Dermis microvascular lymphatic vessel endothelial cell (primary cell): ENCODE measurements around the gene NCF4. TPM values are rescaled to one million over a fixed set of nuclear protein-coding genes. Genes with fewer than 3 reads are reported as not detected.

Experiments used
- DNase-seq, 2 donors: peaks; one replicate each; pipeline versions ENCODE4 v3.0.0 to v3.0.0-alpha.2; 2010; ENCODE audit warnings: low read depth in 2 of 2
- total RNA-seq: library from RNA; depleted of rRNA; stranded (reverse); fragments of >200 nt; gene quantifications from 2 replicates; pipeline ENCODE4 v1.2.1, GENCODE V29; 2014

Gene NCF4
- total RNA-seq, 1 donor from 2014 or later: not detected

DNA sequence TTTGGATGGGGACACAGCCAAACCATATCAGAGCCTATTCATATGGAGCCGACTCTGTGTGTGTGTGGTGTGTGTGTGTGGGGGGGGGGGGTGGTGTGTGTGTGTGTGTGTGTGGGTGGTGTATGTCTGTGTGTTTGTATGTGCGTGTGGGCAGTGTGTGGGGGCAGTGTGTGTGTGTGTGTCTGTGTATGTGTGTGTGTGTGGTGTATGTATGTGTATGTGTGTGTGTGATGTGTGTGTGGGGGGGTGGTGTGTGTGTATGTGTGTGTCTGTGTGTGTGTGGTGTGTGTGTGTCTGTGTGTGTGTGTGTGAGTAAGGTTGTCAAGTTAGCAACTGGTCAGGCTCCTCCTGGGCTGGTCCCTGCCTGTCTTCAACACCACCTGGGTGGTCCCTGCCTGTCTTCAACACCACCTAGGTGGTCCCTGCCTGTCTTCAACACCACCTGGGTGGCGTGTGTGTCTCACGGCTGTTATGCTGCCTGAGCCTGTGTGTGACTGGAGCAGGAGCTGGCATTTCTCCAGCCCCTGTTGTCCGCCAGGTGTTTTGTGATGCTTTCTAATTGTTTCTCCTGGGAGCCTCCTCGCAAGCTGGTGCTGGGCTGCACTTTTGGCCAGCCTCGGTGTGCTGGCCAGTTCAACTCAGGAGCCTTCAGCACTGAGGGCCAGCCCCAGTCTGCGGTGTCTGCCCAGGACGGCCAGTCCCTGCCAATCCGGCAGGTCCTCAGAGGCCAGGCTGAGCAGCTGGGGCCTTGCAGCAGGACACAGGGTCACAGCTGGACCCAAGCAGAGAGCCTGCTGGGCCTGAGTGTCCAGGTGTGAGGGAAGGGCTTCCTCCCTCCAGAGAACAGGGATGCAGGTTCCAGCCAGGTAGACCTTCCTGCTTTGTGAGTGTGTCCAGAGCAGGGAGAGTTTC, 22.4 kb upstream of the NCF4 start:
- DNase-seq: no peak

- no peak for DNase-seq
These were observed 21.3 kb upstream of the NCF4 start for GRCh38 chr22:36839356-36840073.

DNA sequence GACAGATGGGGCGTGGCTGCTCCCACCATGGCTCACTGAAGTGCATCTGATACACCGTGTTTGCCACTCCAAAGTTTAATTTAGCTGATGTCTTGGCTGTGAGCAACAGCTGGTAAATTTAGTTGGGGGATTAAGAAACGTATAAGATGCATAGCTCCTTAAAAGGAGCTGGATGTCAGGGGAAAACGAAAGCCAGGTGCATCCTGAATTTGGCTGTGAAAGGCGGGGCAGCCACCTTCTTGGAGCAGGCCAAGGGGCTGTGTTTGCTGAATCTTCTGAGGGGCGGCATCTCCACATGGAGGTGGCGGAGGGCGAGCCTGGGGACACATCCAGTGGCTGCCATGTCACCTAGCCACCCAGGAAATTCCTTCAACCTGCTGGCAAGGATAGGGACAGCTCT, 20.7 kb upstream of the NCF4 start:
- DNase-seq: no peak

- DNase-seq: no peak
These were observed 14.5 kb upstream of the NCF4 start for GRCh38 chr22:36846271-36846670.

DNA sequence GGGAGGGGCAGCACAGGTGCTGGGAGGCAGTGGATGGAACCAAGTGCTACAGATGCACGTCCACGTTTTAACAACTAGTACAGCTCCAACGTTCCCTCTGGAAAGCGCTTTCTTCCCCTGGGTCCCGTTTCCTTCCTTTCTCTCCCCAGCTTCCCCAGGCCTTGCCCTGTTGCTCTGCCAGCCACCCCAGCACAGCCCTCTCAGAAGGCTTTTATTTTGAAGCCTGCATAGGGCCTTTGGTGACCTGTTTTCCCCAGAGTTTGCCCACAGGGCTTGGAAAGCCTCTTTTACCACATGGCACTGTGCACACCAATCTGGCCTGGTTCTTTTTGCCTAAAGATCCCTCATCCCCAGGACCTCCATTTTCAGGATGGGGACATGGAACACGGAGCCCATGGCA, 13.9 kb upstream of the NCF4 start:
- DNase-seq: no peak

- no peak for DNase-seq
These were observed 10.8 kb upstream of the NCF4 start for GRCh38 chr22:36850056-36850455.

- DNase-seq: no peak
These were observed 10.1 kb upstream of the NCF4 start for GRCh38 chr22:36850682-36851081.

DNA sequence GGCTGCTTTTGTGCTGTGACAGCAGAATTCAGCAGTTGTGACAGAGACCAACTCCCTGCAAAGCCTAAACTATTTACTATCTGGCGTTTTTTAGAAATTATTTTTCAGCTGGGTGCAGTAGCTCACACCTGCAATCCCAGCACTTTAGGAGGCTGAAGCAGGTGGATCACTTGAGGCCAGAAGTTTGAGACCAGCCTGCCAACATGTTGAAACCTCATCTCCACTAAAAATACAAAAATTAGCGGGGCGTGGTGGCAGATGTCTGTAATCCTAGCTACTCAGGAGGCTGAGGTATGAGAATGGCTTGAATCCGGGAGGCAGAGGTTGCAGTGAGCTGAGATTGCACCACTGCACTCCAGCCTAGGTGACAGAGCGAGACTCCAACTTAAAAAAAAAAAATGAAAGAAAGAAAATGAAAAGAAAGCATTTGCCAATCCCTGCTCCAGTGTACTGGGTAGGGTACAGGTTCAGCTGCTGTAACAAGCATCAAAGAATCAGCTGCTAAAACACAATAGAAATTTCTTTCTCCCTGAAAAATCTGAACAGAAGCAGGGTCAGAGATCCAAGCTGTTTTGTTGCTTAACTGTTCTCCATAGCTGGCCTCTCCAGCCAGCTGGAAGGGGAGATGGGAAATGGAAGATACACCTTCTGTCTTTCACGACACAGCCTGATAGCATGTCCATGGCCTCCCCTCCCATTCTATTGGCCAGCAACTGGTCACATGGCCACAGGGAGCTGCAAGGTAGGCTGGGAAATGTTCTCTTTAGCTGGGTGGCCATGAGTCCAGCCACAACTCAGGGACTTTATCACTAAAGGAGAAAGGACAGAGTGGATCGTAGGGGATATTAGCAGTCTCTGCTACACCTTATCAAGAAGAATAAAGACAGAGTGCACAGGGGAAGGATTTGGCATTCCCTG, 8.5 kb upstream of the NCF4 start:
- DNase-seq: no peak

DNA sequence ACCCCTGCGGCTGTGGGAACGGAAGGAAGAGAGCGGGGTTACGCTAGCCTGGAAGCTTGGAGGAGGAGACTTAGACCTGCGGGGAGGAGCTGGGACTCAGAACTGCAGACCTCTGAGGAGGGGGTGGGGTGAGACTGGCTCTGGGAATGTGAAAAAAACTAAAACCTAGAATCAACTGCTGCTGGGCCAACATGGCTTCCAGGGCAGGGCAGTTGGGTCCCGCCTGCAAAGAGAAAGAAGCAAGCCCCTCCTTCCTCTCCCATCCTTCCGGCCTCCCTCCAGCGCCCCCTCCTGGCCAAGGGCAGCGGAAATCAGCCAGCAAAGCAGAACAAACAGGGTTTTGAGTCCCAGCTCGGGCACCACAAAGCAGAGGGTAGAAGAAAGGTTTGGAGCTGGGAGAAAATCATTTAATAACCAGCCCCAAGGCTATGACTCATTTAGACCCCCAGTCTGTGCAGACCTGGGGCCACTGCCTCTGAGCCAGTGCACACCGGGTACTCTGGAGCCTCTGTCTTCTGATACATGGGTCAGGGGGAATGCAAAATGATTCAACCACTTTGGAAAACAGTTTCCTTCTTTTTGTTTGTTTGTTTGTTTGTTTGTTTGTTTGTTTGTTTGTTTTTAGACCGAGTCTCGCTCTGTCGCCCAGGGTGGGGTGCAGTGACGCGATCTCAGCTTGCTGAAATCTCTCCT, 7.3 kb upstream of the NCF4 start:
- DNase-seq: peak in 1 of 2 donors; percentile 53

DNA sequence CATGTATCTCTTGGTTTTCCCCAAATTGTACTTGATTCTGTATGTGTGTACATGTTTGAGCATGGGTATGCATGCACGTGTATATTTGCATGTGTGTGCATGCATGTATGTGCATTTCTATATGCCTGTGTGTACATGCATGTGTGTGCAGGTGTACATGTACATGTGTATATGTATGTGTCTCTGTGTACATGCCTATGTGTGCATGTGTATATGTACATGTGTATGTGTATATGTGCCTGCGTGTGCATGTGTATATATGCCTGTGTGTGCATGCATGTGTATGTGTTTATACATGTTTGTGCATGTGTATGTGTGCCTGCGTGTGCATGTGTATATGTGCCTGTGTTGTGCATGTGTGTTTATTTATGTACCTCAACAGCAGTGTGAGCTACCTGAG, 5.3 kb upstream of the NCF4 start:
- no peak for DNase-seq

DNA sequence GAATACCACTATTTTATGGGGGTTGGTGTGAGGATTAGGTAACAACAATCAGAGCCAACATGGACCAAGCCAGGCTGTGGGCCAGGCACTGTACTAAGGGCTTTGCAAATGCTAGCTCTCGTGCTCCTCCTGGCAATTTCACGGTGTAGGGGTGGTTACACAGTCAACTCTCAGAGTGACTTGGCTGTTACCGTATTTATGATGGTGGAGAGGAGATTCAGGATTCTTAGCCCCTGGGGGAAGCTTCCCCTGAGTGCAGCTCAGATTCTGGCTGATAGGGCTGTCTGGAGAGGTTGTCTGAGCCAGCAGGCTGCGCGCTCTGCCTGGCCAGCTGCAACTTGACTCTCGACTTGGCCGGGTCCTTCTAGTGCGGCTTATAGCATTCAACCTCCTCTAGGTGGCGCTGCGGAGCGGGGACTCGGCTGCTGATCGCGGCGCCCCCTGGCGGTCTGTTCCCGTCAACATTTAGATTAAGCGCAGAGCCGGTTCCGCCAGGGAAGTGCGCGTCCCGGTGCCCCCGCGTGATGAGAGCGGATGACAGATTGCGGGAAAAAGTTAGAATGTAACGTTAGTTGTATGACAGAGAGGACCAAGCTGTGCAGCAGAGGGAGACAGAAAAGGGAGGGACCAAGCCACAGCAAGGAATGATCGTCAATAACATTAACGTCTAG, 4.5 kb upstream of the NCF4 start:
- peak; percentile 56 to 77 for DNase-seq

DNA sequence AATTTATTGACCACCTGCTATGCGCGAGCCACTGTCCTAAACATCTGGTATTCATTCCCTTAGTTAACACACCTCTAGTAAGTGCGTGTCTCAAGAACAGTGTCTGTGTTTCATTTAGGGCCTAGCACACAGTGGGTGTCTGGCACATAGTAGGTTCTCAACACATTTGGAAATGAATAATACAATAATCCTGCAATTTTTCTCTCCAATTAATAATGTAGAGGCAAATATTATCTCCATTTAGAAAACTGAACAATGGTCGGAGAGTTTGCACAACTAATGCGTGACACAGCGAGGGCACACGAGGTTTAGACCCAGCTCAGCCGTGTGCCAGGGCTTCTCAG, 4.0 kb upstream of the NCF4 start:
- DNase-seq: no peak

DNA sequence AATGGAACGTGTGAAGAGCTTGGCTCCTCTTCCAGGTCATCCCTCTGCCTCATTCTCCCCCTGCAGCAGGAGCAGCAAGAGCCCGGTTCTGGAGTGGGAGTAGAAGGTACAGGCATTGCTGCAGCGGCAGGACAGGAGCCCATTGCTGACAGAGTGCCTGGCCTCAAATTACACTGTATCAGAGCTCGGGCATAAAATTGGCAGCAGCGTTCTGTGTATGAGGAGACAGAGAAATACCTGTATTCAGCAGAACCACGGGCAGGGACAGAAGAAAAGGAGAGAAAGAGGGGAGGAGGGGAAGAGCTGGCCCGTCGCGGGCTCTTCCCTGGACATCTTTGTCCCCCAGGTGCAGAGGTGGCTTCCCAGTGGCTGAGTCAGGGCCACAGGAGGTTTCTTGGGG, 2.6 kb upstream of the NCF4 start:
- no peak for DNase-seq

DNA sequence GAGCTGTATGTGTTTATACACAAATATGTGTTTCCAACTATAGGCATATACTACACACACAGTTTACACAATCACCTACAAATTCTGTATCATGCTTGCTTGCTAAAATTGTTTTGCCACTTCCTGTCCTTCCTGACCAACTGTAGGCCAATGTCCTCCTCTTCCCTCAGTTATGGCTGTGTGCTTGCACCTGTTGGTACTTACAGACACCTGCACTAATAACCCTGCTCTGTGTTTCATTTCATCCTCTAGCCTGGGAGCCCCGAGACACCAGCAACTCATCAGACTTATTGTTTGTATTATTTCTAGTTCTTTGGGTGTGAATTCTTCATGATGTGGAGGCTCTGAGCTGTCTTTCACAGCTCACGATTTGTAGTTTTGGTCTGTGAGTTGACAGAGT, 1.8 kb upstream of the NCF4 start:
- no peak for DNase-seq

DNA sequence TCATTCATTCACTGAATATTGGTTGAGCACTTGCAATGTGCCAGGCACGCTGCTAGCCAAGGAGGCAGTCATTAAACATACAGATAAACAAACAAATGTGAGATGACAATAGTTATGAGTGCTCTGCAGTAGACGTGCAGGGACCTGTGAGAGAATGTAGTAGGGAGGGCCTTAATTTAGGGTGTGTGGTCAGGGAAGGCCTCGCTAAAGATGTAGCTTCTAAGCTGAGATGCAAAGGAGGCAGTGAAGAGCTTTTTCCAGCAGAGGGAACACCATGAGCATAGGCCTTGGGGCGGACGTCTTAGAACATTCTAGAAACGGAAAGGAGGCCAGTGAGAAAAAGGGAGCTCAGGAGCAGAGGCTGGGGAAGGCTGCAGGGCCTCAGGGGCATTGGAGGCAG, 789 bp upstream of the NCF4 start:
- no peak for DNase-seq

DNA sequence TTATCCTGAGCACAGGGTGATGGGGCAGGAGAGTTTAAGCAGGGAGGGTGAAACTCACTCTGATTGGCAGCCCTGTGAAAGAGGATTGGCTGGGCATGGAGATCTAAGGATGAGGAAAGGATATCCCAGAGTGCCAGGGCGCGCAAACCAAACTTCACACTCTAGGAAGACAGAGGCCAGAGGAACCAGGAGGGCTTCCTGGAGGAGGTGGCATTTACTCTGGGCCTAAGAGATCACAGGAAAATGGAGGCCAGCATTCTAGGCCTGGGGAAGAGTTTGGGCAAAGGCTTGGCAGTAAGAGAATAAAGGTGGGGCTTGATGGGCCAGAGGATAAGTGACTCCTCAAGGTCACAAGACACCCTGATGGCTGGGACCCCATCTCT, 377 bp upstream of the NCF4 start:
- DNase-seq: no peak

DNA sequence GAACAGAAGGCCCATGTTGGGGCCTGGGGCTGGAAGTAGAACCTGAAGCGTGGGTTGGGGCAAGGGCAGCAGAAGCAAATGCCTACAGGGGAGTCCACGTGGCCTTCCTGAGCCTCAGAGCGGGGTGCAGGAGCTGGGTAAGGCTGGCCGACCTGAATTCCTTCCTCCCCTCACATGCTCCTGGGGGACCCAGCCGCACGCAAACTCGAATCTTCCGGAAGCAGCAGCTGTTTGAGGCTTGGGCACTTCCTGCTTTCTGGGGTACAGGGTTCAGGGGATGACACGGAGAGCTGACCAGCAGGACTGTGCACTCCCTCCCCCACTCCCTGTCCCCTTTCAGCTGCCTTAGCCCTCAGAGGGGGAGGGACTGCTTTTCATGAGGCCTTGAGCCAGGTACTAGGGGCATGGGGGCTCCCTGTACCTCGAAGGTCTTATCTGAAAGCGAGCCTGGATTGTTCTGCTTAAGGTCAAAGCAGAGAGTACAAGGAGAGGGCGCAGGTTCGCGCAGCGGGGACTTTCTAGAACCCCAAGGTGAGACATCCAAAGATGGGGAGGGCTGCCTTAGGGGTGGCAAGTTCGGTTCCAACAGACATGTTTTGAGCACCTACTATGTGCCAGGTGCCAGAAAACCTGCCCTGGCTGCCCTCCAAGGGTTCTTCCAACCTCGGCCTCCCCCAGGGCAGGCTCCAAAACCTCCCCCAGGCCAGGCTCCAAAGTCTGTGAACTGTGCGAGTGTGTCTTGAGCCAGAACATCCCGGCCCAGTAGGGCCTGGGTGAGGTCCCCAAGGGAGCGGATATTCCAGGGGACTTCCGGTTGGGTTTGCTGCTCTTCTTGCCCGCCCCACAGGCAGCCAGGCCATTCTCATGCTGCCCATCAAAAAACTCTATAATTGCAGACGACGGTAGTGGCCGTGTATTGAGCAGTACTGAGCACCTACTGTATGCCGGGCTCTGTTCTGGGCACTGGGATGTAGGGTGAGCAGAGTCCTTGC, 1.7 kb downstream of the NCF4 start:
- no peak for DNase-seq

GRCh38 chr22:36863281-36863680, 2.5 kb downstream of the NCF4 start:
- no peak for DNase-seq

- no peak for DNase-seq
These were observed 3.2 kb downstream of the NCF4 start for GRCh38 chr22:36863979-36864378.
